Measurements from ENCODE around the gene TSHZ1. TPM values are rescaled to one million over a fixed set of nuclear protein-coding genes. Genes with fewer than 3 reads are reported as not detected.

TSHZ1 gene
- total and polyA plus RNA-seq, 9 donors = 27.9 to 109 (median 65.6) TPM

GRCh38 chr18:75273817-75274216 lies 63.2 kb downstream of the TSHZ1 start:
- Histone ChIP-seq H3K4me1 (ENCODE audit: insufficient read depth) (peaks cover 19% of the 10 kb centered on the region), H3K27me3 (no peaks in the 10 kb centered on the region), H3K4me3 (no peak overlapping the region), H3K9me3 (no peaks in the 10 kb centered on the region), H3K36me3 (no peaks in the 10 kb centered on the region), H3K27ac (no peak overlapping the region)
- WGBS, 3 donors = 96 to 97% (median 97%) methylated on average over 15 of the region's 15 CpGs
- TF ChIP-seq POLR2A (IDR thresholded peaks at IDR 0.05) (no peak), CTCF (IDR thresholded peaks at IDR 0.05) (no peak), EP300 (IDR thresholded peaks at IDR 0.05) (no peak)
- intact Hi-C loops (cut with DNase I) = no loop called here
- DNase-seq = no peak

GRCh38 chr18:75275226-75275625 lies 64.6 kb downstream of the TSHZ1 start:
- WGBS, 3 donors = 74 to 88% (median 85%) methylated on average over 8 of the region's 8 CpGs
- DNase-seq = no peak
- Histone ChIP-seq H3K4me1 (ENCODE audit: insufficient read depth) (peaks cover 21% of the 10 kb centered on the region), H3K27me3 (no peaks in the 10 kb centered on the region), H3K36me3 (no peaks in the 10 kb centered on the region), H3K9me3 (no peaks in the 10 kb centered on the region), H3K27ac (no peak overlapping the region), H3K4me3 (no peak overlapping the region)
- intact Hi-C loops (cut with DNase I) = no loop called here
- TF ChIP-seq EP300 (IDR thresholded peaks at IDR 0.05) (no peak), CTCF (IDR thresholded peaks at IDR 0.05) (no peak), POLR2A (IDR thresholded peaks at IDR 0.05) (no peak)

- no peaks in the 10 kb centered on the region for H3K9me3 ChIP-seq
- DNase-seq = no peak
- WGBS, 3 donors = 82 to 85% (median 85%) methylated on average over 16 of the region's 16 CpGs
- peaks cover 19% of the 10 kb centered on the region for H3K4me1 ChIP-seq (ENCODE audit: insufficient read depth)
- H3K27me3 ChIP-seq = no peaks in the 10 kb centered on the region
- no peaks in the 10 kb centered on the region for H3K36me3 ChIP-seq
- TF ChIP-seq EP300 (IDR thresholded peaks at IDR 0.05) (no peak), POLR2A (IDR thresholded peaks at IDR 0.05) (no peak), CTCF (IDR thresholded peaks at IDR 0.05) (no peak)
- H3K4me3 ChIP-seq = no peak overlapping the region
- no peak overlapping the region for H3K27ac ChIP-seq
- intact Hi-C loops (cut with DNase I) = no loop called here
These were observed 66.4 kb downstream of the TSHZ1 start for GRCh38 chr18:75276818-75277609.

GRCh38 chr18:75277610-75277928 lies 67.0 kb downstream of the TSHZ1 start:
- peaks cover 19% of the 10 kb centered on the region for H3K4me1 ChIP-seq (ENCODE audit: insufficient read depth)
- intact Hi-C loops (cut with DNase I) = no loop called here
- no peak overlapping the region for H3K27ac ChIP-seq
- H3K36me3 ChIP-seq = no peaks in the 10 kb centered on the region
- 72 to 97% (median 94%) methylated on average over 4 of the region's 4 CpGs for WGBS, 3 donors
- no peak overlapping the region for H3K4me3 ChIP-seq
- H3K9me3 ChIP-seq = no peaks in the 10 kb centered on the region
- TF ChIP-seq POLR2A (IDR thresholded peaks at IDR 0.05) = no peak
- TF ChIP-seq EP300 (IDR thresholded peaks at IDR 0.05) = no peak
- no peak for TF ChIP-seq CTCF (IDR thresholded peaks at IDR 0.05)
- no peaks in the 10 kb centered on the region for H3K27me3 ChIP-seq
- no peak for DNase-seq
